ENCODE measurements around the gene OR5K3.

OR5K3 gene

DNA sequence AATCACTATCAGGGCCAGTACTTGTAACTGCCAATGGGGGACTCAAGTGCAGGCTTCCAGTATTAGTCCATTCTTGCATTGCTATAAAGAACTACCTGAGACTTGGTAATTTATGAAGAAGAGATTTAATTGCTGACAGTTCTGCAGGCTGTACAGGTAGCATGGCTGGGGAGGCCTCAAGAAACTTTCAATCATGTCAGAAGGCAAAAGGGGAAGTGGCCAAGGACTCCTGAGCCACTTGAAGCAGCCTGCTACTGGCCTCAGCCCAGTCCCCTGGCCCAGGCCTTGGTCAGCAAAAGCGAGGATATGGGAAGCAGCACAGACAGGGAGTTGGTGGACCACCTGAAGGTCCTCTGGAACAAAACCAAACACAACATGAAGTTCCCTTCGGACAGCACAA lies 43.3 kb downstream of the OR5K3 start:
- no peak for DNase-seq (ENCODE audit: low spot score)

DNA sequence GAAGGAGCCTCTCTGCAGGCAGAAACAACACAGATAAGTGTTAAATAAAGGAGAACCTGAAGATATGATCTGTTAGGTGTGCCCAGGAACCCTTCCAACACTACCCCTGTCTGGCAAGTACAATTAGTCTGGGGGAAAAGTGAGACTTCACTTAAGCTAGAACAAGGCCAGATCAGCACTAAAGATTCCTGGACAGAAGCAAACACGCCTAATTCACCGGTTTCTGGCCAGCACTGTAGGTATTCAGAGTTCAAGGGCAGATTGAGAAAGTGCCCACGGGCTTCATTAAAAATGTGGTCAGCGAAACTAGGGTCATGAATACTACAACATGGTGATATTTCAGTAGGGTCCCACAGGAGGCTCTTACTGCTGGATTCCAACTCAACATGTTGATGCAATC lies 43.9 kb downstream of the OR5K3 start:
- DNase-seq (ENCODE audit: low spot score): no peak

DNA sequence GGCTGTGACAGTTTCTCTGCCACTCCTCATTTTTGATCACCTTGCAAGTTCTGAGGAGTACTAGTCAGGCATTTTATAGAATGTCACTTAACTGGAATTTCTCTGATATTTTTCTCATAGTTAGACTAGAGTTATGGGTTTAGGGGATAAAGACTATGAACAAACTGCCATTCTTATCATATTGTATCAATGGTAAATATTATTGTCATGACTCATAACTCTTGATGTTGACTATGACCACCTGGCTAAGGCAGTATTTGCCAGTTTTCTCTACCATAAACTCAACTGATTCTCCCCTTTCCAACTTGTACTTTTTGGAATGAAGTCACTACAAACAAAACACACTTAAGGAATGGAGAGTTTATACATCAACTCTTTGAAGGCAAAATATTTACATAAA lies 49.8 kb downstream of the OR5K3 start:
- DNase-seq (ENCODE audit: low spot score): no peak

All from hematopoietic multipotent progenitor cell treated with erythropoietin and hydrocortisone succinate and interleukin-3 and kit ligand, for 15 days (in vitro differentiated cells).